ENCODE measurements around the gene SRP14.
"Not testable (repeated sequence)": the region's sequence is repeated elsewhere in the genome, so short reads cannot be mapped to it uniquely, and the experiment has no call there.

DNA sequence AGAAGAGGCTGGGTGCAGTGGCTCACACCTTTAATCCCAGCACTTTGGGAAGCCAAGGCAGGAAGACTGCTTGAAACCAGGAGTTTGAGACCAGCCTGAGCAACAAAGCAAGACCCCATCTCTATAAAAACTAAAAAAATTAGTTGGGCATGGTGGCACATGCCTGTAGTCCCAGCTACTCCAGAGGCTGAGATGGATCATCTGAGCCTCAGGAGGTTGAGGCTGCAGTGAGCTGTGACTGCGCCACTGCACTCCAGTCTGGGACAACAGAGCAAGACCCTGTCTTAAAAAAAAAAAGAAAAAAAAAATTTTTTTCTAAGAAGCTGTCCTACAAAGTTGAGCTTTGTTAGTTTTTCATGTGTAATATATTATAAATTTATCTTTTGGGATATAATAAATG, 3.8 kb downstream of the SRP14 start:
- not testable (repeated sequence) for TF ChIP-seq POLR2A (IDR thresholded peaks at IDR 0.05)
- TF ChIP-seq, protein P1, sequence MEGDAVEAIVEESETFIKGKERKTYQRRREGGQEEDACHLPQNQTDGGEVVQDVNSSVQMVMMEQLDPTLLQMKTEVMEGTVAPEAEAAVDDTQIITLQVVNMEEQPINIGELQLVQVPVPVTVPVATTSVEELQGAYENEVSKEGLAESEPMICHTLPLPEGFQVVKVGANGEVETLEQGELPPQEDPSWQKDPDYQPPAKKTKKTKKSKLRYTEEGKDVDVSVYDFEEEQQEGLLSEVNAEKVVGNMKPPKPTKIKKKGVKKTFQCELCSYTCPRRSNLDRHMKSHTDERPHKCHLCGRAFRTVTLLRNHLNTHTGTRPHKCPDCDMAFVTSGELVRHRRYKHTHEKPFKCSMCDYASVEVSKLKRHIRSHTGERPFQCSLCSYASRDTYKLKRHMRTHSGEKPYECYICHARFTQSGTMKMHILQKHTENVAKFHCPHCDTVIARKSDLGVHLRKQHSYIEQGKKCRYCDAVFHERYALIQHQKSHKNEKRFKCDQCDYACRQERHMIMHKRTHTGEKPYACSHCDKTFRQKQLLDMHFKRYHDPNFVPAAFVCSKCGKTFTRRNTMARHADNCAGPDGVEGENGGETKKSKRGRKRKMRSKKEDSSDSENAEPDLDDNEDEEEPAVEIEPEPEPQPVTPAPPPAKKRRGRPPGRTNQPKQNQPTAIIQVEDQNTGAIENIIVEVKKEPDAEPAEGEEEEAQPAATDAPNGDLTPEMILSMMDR (IDR thresholded peaks at IDR 0.05), result not testable (repeated sequence)
